GM21360 (cell line): ENCODE measurements around the gene RPL4.
"Not testable (repeated sequence)": the region's sequence is repeated elsewhere in the genome, so short reads cannot be mapped to it uniquely, and the experiment has no call there.

ENCODE experiments used
- ATAC-seq: cut with Tn5 transposase; IDR thresholded peaks from one replicate; pipeline ENCODE4 v1.9.1; 2021; ENCODE audit warnings: mild to moderate bottlenecking, moderate library complexity; ENCODE audit not compliant: unreplicated experiment

The RPL4 gene

DNA sequence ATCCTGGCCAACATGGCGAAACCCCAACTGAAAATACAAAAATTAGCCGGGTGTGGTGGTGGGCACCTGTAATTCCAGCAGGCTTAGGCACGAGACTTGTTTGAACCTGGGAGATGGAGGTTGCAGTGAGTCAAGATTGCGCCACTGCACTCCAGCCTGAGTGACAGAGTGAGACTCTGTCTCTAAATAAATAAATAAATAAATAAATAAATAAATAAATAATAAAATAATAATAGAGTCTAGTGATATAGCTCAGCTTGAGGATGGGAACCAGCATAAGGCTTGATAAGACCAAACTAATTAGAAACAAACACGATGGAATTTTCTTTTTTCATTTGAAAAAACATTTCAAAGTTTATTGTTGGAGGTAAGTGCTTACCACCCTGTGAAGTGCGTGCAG lies 43.4 kb downstream of the RPL4 start:
- not testable (repeated sequence) for ATAC-seq

DNA sequence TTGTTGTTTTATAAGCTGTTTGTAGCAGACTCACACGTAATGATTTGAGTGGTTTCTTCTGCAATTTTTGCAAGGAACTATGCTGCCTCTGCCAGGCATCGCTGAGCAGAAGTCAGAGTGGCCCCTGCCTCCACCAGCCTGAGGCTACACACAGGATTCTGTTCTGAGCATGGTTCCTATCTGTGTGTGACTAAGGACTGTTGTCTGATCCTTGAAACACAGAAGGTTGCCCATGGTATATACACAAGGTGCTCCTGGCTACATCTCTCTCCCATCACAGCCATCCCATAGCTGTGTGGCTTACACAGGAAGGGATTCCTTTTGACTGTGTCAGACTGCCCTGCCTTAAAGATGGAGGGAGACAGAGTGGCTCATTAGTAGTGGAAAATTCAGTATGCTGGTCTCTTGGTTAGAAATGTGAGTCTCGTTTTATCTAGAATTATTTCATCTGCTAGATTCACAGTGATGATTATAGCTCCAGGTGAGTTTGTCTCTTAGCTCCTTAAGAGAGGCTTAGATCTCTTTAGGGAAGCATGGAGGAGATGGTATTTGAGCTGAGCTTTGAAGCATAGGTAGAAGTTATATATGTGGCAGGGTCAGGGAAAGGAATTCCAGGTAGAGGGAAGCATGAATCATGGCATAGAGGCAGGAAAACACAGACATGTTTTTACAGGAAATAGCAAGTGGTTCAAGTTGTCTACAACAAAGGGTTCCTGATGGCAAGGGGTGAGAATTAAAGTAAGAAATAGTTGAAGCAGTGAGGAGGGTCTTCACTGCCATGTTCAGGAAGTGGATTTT lies 44.6 kb downstream of the RPL4 start:
- no peak for ATAC-seq

GRCh38 chr15:66456211-66456610 lies 48.4 kb downstream of the RPL4 start:
- ATAC-seq, result no peak

DNA sequence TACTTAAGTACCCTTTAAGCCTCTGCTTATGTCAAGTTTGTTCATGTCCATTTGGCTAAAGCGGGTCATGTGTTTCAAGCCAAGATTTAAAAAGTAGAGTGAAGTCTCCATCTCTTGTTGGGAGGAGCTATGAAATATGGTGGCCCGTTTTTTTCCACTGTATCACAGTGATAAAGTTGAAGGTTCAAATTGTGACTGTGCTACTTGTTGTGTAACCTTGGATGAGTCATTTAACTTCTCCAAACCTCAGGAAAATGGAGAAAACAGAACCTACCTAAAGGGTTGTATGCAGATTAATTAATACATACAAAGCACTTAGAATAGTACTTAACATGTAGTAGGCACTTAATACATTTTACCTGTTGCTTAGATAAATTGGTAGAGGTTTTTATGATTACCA lies 50.5 kb downstream of the RPL4 start:
- ATAC-seq, result no peak

DNA sequence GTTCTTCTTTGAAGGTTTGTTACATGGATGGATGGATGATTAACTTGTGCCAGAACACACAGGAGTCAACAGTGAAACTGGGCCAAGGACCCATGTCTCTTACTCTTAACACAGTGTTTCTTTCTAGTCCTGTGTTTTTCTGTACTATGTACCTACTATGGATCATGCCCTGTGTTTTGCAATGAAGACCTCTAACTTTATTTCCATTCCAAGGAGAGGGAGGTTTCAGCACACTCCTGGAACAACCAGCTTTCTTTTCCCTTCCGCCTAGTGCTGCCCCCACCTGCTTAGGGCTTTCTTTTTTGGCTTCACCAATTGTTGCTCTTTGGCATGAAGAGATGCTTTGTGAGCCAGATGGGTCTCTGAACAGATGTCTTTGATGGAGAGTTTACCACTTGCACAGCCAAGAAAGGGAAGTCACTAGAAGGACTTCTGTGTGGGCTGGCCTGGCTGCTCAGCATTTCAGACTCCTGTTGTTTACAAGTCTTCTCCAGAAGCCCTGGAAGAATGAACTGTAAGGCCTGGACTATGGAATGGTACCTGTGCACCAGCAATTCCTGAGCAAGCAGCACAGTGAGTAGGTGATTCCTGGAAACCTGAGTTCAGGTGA lies 51.6 kb downstream of the RPL4 start:
- no peak for ATAC-seq

GRCh38 chr15:66452420-66452819 lies 52.2 kb downstream of the RPL4 start:
- no peak for ATAC-seq
